HG02763 (cell line): ENCODE measurements around the gene KMT2C.
"Not testable (repeated sequence)": the region's sequence is repeated elsewhere in the genome, so short reads cannot be mapped to it uniquely, and the experiment has no call there.

Experiments used
- ATAC-seq: cut with Tn5 transposase; IDR thresholded peaks from one replicate; pipeline ENCODE4 v1.9.1; 2021; ENCODE audit warnings: mild to moderate bottlenecking, moderate library complexity; ENCODE audit not compliant: unreplicated experiment

KMT2C gene

DNA sequence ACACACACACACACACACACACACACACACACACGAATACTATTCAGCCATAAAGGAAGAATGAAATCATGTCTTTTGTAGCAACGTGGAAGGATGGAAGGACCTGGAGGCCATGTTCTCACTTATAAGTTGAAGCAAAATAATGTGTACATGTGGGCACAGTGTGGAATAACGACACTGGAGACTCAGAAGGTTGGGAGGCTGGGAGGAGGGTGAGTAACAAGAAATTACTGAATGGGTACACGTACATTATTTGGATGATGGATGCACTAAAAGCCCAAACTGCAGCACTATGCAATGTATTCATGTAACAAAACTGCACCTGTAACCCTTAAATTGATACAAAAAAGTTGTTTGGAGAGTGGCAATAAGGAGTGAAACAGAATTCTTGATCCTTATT, 32.1 kb downstream of the KMT2C start:
- no peak for ATAC-seq

GRCh38 chr7:152402384-152403250, 33.2 kb downstream of the KMT2C start:
- ATAC-seq, result no peak

DNA sequence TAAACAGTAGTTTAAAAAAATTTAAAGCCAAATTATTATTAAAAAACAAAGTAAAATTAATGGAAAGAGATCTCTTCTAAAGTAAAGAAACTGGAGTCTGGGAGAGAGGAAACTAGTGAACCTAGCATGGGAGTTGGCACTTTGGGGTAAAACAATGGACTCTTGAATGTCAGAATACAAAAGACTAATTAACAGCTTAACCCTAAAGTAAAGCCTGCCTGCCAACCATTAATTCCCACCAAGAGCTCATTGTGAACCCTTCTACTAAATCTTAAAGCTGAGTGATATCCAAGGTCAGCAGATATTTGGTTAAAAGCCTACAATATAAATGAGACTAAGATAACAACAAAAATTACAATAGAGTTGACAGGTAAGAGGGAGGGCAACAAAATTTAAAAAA, 36.5 kb downstream of the KMT2C start:
- no peak for ATAC-seq

- no peak for ATAC-seq
Observed at GRCh38 chr7:152395112-152395511, 40.7 kb downstream of the KMT2C start.

- ATAC-seq, result not testable (repeated sequence)
Observed at GRCh38 chr7:152394214-152394613, 41.6 kb downstream of the KMT2C start.

- no peak for ATAC-seq
Observed at GRCh38 chr7:152392254-152392653, 43.5 kb downstream of the KMT2C start.

DNA sequence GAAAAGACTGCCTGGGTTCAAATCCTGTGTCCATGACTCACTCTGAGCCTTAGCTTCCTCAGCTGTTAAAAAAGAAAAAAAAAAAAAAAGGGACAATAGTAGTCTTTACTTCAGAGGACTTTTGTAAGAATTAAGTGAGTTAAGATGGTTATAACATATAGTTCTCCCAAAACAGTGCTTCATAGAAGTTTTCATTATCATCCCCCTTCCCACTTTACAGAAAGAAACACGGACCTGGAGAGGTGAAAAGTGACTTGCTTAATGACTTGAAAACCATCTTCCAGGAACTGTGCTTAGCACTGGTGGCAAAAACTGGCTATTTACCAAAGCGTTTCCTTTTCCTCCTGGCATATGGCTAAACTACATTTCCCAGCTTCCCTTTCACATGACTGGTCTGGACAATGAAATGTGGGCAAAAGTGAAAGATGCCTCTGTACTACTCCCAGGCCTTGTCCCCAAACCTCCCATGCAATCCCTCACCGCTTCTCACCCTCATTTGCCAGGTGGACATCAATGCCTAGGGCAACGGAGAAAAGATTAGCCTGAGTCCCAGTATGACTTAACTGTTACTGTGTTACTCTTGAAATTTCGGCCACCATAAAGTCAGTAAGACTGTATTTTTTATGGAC, 49.6 kb downstream of the KMT2C start:
- ATAC-seq, result not testable (repeated sequence)

GRCh38 chr7:152384235-152385200, 51.3 kb downstream of the KMT2C start:
- not testable (repeated sequence) for ATAC-seq

- ATAC-seq, result no peak
Observed at GRCh38 chr7:152383341-152384234, 52.2 kb downstream of the KMT2C start.

DNA sequence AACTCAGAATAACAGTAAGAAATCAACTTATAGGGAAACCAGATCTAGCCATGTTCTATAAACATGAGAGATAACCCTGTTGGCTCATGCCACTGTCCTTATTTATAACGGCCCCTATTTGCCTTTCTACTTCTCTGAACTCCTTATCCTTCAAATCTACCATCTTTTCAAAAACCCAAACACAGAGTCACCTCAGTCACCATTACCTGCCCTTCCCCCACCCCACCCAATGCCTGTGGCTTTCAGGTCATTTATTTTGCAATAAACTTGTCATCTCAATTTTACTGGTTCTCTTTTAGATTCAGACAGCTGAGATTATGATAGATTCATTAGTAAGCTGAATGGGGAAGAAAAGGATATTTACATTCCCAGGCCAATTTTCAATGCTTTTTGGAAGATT, 53.6 kb downstream of the KMT2C start:
- ATAC-seq, result no peak

- ATAC-seq, result not testable (repeated sequence)
Observed at GRCh38 chr7:152380931-152381578, 54.7 kb downstream of the KMT2C start.

DNA sequence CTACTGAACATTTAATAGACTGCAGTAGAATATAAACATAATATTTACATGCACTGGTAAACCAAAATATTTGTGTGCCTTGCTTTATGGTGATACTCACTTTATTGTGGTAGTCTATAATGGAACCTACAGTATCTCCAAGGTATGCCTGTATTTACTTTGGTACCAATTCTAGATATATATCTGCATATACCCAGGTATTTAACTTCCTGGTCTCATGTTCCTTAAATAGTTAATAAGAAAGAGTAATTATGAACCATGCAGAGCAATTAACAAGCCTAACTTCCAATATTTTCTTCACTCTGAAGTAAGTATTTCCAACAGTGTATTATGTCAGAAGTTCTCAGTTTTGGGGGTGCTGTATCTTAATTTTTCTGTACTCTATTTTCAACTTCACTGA, 57.3 kb downstream of the KMT2C start:
- ATAC-seq, result not testable (repeated sequence)

GRCh38 chr7:152376716-152377484, 58.9 kb downstream of the KMT2C start:
- not testable (repeated sequence) for ATAC-seq

- no peak for ATAC-seq
Observed at GRCh38 chr7:152370297-152370696, 65.5 kb downstream of the KMT2C start.

DNA sequence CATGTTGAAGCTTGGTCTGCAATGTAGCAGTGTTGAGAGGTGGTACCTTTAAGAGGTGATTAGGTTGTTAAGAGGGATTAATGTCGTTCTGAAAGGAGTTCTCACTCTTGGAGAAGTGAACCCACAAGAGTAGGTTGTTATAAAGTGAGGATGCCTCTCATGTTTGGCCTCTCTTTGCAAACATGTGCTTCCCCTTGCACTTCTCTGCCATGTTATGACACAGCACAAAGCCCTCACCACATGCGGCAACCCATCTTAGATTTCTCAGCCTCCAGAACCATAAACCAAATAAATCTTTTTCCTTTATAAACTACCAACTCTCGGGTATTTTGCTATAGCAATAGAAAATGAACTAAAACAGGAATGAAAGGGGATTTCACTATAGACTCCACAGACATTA, 66.3 kb downstream of the KMT2C start:
- ATAC-seq, result no peak

DNA sequence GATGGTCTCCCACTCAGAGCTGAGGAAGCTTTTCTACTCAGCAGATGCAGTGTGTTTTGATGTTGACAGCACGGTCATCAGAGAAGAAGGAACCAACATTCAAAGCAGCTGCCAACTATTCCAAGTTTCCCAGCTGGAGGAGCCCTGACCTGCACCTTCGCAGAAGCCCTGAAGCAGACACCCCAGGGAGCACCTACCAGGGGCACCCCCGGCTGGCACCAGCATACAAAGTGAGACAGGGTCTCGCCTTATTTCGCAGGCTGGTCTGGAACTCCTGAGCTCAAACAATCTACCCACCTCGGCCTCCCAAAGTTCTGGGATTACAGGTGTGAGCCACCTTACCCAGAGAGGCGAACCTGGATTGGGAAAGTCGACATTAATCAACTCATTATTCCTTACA, 68.6 kb downstream of the KMT2C start:
- ATAC-seq, result no peak

DNA sequence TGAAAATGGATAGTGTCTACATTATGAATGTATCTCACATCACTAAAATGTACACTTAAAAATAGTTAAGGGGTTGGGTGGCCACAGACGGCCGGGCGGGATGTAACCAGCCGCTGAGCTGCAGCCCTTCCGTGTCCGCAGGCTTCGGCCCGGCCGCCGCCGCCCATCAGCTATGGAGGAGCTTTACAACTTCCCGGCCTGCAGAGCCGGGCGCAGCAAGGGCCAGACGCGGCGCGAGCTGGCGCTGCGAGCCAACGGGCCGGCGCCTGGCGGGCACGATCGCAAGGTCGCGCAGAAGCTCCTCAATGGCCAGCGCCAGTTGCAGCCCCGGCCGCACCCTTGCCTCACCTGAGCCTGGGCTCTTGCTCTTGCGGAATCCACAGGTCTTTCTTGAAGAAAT, 69.1 kb downstream of the KMT2C start:
- ATAC-seq, result no peak

DNA sequence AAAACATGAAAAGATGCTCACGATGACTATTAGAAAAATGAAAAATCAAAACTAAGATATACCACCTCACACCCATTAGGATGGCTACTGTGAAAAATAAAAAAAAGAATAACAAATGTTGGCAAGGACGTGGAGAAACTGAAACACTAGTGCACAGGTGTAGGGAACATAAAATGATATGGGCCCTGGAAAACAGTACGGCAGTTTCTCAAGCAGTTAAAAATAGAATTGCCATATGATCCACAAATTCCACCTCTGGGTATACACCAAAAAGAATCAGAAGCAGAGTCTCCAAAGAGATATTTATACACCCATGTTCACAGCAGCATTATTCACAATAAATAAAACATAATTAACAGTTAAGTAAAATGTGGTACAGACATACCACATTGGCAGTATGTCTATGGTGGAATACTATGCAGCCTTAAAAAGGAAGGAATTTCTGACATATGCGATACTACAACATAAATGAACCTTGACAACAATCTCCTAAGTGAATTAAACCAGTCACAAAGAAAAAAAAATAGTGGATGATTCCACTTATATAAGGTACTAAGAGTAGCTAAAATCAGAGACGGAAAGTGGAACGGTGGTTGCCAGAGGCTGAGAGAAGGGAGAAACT, 69.7 kb downstream of the KMT2C start:
- no peak for ATAC-seq
